ENCODE results near the gene ADAM15. TPM values are rescaled to one million over a fixed set of nuclear protein-coding genes. Genes with fewer than 3 reads are reported as not detected.
A peak's percentile ranks its signal among the peaks of the same experiment; 100 is the strongest.

Gene ADAM15
- total RNA-seq, 1 donor from 2014 or later: 15.7 TPM

DNA sequence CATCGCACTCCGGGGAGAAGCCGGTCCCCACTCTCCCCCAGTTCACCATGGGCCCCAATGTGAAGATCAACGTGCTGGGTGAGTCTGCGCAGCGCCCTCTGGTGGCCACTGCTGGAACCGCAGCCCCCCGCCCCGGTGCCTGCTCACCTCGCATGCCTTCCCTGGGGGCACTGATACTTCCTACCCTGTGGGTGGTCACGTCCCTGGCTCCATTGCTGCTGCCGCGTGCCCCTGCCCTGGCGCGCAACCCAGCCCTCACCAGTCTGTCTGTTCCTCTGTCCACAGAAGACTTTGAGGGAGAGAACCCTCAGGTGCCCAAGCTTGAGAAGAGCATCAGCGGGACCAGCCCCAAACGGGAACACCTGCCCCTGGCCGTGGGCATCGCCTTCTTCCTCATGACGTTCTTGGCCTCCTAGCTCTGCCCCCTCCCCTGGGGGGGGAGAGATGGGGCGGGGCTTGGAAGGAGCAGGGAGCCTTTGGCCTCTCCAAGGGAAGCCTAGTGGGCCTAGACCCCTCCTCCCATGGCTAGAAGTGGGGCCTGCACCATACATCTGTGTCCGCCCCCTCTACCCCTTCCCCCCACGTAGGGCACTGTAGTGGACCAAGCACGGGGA is 35.1 kb downstream of the ADAM15 start:
- Histone ChIP-seq H3K4me2 (peak overlapping the region; percentile 74), H3F3A (ENCODE audit: low read depth) (peaks cover 26% of the 10 kb centered on the region), H3K27ac (no peak overlapping the region), H3K4me3 (peak overlapping the region; percentile 78), H3K36me3 (no peaks in the 10 kb centered on the region), H3K9ac (no peak overlapping the region), H3K27me3 (peaks cover 38% of the 10 kb centered on the region), H3K9me3 (ENCODE audit: low read depth) (no peaks in the 10 kb centered on the region), H3K4me1 (peaks cover 15% of the 10 kb centered on the region), H4K20me1 (ENCODE audit: low read depth) (peaks cover 27% of the 10 kb centered on the region), H3K79me2 (ENCODE audit: low read depth) (no peaks in the 10 kb centered on the region), H2AFZ (replicated peaks) (no peak overlapping the region)
- Mint-ChIP-seq H3K27me3 (ENCODE audit: insufficient read depth, low read depth) (peaks cover 38% of the 10 kb centered on the region), H3K9me3 (no peaks in the 10 kb centered on the region), H3K27ac (no peak overlapping the region), H3K4me1 (peaks cover 32% of the 10 kb centered on the region), H3K4me3 (peak overlapping the region; percentile 75), H3K36me3 (no peaks in the 10 kb centered on the region)
- no peak for TF ChIP-seq EZH2 (IDR thresholded peaks at IDR 0.05)
- TF ChIP-seq, protein P1, sequence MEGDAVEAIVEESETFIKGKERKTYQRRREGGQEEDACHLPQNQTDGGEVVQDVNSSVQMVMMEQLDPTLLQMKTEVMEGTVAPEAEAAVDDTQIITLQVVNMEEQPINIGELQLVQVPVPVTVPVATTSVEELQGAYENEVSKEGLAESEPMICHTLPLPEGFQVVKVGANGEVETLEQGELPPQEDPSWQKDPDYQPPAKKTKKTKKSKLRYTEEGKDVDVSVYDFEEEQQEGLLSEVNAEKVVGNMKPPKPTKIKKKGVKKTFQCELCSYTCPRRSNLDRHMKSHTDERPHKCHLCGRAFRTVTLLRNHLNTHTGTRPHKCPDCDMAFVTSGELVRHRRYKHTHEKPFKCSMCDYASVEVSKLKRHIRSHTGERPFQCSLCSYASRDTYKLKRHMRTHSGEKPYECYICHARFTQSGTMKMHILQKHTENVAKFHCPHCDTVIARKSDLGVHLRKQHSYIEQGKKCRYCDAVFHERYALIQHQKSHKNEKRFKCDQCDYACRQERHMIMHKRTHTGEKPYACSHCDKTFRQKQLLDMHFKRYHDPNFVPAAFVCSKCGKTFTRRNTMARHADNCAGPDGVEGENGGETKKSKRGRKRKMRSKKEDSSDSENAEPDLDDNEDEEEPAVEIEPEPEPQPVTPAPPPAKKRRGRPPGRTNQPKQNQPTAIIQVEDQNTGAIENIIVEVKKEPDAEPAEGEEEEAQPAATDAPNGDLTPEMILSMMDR (IDR thresholded peaks at IDR 0.05): peak; percentile 98
- DNase-seq (ENCODE audit: low spot score): peak; percentile 76

DNA sequence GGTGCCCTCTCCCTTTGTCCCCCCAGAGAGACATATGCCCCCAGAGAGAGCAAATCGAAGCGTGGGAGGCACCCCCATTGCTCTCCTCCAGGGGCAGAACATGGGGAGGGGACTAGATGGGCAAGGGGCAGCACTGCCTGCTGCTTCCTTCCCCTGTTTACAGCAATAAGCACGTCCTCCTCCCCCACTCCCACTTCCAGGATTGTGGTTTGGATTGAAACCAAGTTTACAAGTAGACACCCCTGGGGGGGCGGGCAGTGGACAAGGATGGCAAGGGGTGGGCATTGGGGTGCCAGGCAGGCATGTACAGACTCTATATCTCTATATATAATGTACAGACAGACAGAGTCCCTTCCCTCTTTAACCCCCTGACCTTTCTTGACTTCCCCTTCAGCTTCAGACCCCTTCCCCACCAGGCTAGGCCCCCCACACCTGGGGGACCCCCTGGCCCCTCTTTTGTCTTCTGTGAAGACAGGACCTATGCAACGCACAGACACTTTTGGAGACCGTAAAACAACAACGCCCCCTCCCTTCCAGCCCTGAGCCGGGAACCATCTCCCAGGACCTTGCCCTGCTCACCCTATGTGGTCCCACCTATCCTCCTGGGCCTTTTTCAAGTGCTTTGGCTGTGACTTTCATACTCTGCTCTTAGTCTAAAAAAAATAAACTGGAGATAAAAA is 35.9 kb downstream of the ADAM15 start:
- Histone ChIP-seq H4K20me1 (ENCODE audit: low read depth) (peaks cover 22% of the 10 kb centered on the region), H3K27me3 (peaks cover 35% of the 10 kb centered on the region), H3K9ac (no peak overlapping the region), H3K9me3 (ENCODE audit: low read depth) (no peaks in the 10 kb centered on the region), H3K36me3 (no peaks in the 10 kb centered on the region), H3F3A (ENCODE audit: low read depth) (peaks cover 18% of the 10 kb centered on the region), H2AFZ (replicated peaks) (no peak overlapping the region), H3K4me2 (no peak overlapping the region), H3K27ac (no peak overlapping the region), H3K79me2 (ENCODE audit: low read depth) (no peaks in the 10 kb centered on the region), H3K4me3 (no peak overlapping the region), H3K4me1 (peaks cover 13% of the 10 kb centered on the region)
- Mint-ChIP-seq H3K4me1 (peaks cover 32% of the 10 kb centered on the region), H3K4me3 (peak overlapping the region; percentile 25), H3K27me3 (ENCODE audit: insufficient read depth, low read depth) (peaks cover 33% of the 10 kb centered on the region), H3K9me3 (no peaks in the 10 kb centered on the region), H3K36me3 (no peaks in the 10 kb centered on the region), H3K27ac (peak overlapping the region; percentile 9)
- TF ChIP-seq, protein P1 (IDR thresholded peaks at IDR 0.05): no peak
- TF ChIP-seq EZH2phosphoT487 (IDR thresholded peaks at IDR 0.05) (no peak), EZH2 (IDR thresholded peaks at IDR 0.05) (no peak)
- DNase-seq (ENCODE audit: low spot score): no peak

DNA sequence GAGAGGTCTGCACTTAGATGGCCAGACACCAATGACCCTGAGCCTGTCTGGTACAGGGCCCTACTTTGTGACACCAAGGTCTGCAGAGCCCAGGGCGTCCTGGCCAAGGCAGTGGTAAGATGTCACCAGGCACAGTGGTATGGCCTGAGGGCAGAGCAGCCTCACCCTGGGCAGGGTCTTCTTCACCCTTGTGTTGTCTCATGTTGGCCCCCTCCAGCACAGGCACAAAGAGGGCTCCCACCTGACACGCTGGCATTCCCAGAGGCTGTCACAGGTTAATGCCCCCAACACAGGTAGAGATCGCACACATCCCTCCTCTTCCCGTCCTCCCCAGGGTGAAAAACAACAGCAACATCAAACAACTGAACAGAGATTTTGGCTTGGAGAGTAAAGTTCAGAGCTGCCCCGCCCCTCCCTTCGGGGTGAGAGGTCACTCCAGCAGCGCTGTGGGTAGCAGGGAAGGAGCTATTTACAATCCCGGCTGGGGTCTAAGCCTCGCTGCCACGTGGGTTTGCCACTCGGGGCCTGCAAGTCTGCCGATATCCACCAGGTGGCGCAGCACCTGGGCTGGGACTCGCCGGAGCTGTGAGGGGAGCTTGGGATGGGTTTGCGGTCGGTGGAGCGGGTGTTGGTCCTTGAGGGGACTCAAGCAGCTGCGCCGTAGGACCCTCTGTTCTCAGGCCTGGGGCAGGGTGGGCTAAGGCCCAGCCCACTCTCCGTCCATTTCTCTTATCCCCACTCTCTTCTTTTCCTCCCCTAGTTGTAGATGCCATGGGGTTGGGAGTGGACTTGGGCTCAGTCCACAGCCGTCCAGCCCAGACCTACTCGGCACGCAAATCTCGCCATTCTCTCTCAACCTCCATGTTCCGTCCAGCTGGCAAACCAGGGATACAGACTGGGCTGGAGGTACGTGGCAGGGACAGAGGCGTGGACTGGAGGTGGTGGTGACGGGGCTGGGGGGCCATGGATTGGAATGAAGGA is 40.2 kb downstream of the ADAM15 start:
- Histone ChIP-seq H4K20me1 (ENCODE audit: low read depth) (peaks cover 6% of the 10 kb centered on the region), H3K9me3 (ENCODE audit: low read depth) (no peaks in the 10 kb centered on the region), H3K36me3 (no peaks in the 10 kb centered on the region), H3K4me1 (peaks cover 10% of the 10 kb centered on the region), H3F3A (ENCODE audit: low read depth) (peaks cover 8% of the 10 kb centered on the region), H3K79me2 (ENCODE audit: low read depth) (no peaks in the 10 kb centered on the region), H3K9ac (no peak overlapping the region), H2AFZ (replicated peaks) (peak overlapping the region; percentile 26), H3K27me3 (peaks cover 26% of the 10 kb centered on the region), H3K27ac (no peak overlapping the region), H3K4me3 (no peak overlapping the region), H3K4me2 (peak overlapping the region; percentile 23)
- Mint-ChIP-seq H3K27ac (no peak overlapping the region), H3K4me3 (peak overlapping the region; percentile 22), H3K9me3 (no peaks in the 10 kb centered on the region), H3K36me3 (no peaks in the 10 kb centered on the region), H3K4me1 (peaks cover 31% of the 10 kb centered on the region), H3K27me3 (ENCODE audit: insufficient read depth, low read depth) (peaks cover 16% of the 10 kb centered on the region)
- peak; percentile 91 for DNase-seq (ENCODE audit: low spot score)
- TF ChIP-seq EZH2 (IDR thresholded peaks at IDR 0.05) (no peak), EZH2phosphoT487 (IDR thresholded peaks at IDR 0.05) (no peak)
- TF ChIP-seq, protein P1 (IDR thresholded peaks at IDR 0.05): peak; percentile 98

Data from neural progenitor cell (in vitro differentiated cells).